ENCODE data around the gene TCEAL3.
A peak's percentile ranks its signal among the peaks of the same experiment; 100 is the strongest.
"Not testable (repeated sequence)": the region's sequence is repeated elsewhere in the genome, so short reads cannot be mapped to it uniquely, and the experiment has no call there.

Gene TCEAL3

DNA sequence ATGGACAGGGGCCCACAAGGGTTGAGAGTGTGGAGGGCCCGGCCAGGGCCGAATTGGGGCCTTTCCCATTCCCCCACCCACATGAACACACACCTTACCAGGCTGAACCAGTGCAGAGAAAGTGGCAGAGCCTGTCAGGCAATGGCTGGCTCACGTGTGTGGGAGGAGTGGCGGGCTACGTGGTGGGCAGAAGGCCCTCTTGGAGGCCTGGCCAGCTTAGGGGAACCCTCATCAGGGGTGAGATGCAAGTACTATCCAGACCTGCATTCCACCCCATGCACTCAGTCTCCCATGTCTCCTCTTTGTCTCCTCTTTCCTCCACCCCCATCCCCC is 21.5 kb upstream of the TCEAL3 start:
- H3K36me3 ChIP-seq (ENCODE audit: insufficient read depth, low read length) = 0 out of 2 replicates have a peak, but pooled peaks cover 3% of the 10 kb centered on the region
- H2AFZ ChIP-seq (ENCODE audit: low read length, unreplicated experiment) = peak overlapping the region; percentile 25
- peaks cover 18% of the 10 kb centered on the region for H3K79me2 ChIP-seq (ENCODE audit: control insufficient read depth, insufficient read depth, low read length, unreplicated experiment)
- H3K27ac ChIP-seq (ENCODE audit: low read depth, low read length) = no peak overlapping the region
- H3K4me1 ChIP-seq (ENCODE audit: control insufficient read depth, insufficient read depth, low read length, unreplicated experiment) = no peaks in the 10 kb centered on the region
- H3K4me3 ChIP-seq (ENCODE audit: low read depth, low read length) = peak overlapping the region; percentile 92
- H3K27me3 ChIP-seq (ENCODE audit: insufficient read depth, low read length) = no peaks in the 10 kb centered on the region

DNA sequence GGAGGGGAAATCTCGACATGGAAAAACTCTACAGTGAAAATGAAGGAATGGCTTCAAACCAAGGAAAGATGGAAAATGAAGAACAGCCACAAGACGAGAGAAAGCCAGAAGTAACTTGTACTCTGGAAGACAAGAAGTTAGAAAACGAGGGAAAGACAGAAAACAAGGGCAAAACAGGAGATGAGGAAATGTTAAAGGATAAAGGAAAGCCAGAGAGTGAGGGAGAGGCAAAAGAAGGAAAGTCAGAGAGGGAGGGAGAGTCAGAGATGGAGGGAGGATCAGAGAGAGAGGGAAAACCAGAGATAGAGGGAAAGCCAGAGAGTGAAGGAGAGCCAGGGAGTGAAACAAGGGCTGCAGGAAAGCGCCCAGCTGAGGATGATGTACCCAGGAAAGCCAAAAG is 21.1 kb upstream of the TCEAL3 start:
- H3K27ac ChIP-seq (ENCODE audit: low read depth, low read length) = no peak overlapping the region
- H3K27me3 ChIP-seq (ENCODE audit: insufficient read depth, low read length) = no peaks in the 10 kb centered on the region
- H3K4me3 ChIP-seq (ENCODE audit: low read depth, low read length) = peak overlapping the region; percentile 92
- peaks cover 18% of the 10 kb centered on the region for H3K79me2 ChIP-seq (ENCODE audit: control insufficient read depth, insufficient read depth, low read length, unreplicated experiment)
- H3K4me1 ChIP-seq (ENCODE audit: control insufficient read depth, insufficient read depth, low read length, unreplicated experiment) = no peaks in the 10 kb centered on the region
- H2AFZ ChIP-seq (ENCODE audit: low read length, unreplicated experiment) = no peak overlapping the region
- 0 out of 2 replicates have a peak, but pooled peaks cover 3% of the 10 kb centered on the region for H3K36me3 ChIP-seq (ENCODE audit: insufficient read depth, low read length)

DNA sequence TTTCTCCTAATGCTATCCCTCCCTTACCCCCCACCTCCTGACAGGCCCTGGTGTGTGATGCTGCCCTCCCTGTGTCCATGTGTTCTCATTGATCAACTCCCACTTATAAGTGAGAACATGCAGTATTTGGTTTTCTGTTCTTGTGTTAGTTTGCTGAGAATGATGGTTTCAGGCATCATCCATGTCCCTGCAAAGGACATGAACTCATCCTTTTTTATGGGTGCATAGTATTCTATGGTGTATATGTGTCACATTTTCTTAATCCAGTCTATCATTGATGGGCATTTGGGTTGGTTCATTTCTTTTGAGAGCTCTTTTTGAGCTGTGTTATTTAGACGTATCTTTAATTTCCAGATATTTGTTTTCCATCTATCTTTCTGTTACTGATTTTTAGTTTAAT is 15.5 kb upstream of the TCEAL3 start:
- not testable (repeated sequence) for H2AFZ ChIP-seq (ENCODE audit: low read length, unreplicated experiment); H3K27me3 ChIP-seq (ENCODE audit: insufficient read depth, low read length); H3K4me3 ChIP-seq (ENCODE audit: low read depth, low read length); H3K4me1 ChIP-seq (ENCODE audit: control insufficient read depth, insufficient read depth, low read length, unreplicated experiment); H3K27ac ChIP-seq (ENCODE audit: low read depth, low read length); H3K36me3 ChIP-seq (ENCODE audit: insufficient read depth, low read length); H3K79me2 ChIP-seq (ENCODE audit: control insufficient read depth, insufficient read depth, low read length, unreplicated experiment)

DNA sequence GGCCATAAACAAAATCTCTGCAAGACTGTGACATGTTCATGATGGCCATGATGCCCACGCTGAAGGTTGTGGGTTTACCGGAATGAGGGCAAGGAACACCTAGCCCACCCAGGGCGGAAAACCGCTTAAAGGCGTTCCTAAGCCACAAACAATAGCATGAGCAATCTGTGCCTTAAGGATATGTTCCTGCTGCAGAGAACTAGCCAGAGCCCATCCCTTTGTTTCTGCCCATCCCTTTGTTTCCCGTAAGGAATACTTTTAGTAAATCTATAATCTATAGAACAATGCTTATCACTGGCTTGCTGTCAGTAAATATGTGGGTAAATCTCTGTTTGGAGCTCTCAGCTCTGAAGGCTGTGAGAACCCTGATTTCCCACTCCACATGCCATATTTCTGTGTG is 12.6 kb upstream of the TCEAL3 start:
- H3K4me1 ChIP-seq (ENCODE audit: control insufficient read depth, insufficient read depth, low read length, unreplicated experiment); H2AFZ ChIP-seq (ENCODE audit: low read length, unreplicated experiment); H3K79me2 ChIP-seq (ENCODE audit: control insufficient read depth, insufficient read depth, low read length, unreplicated experiment); H3K4me3 ChIP-seq (ENCODE audit: low read depth, low read length); H3K27me3 ChIP-seq (ENCODE audit: insufficient read depth, low read length); H3K27ac ChIP-seq (ENCODE audit: low read depth, low read length); H3K36me3 ChIP-seq (ENCODE audit: insufficient read depth, low read length): not testable (repeated sequence)

DNA sequence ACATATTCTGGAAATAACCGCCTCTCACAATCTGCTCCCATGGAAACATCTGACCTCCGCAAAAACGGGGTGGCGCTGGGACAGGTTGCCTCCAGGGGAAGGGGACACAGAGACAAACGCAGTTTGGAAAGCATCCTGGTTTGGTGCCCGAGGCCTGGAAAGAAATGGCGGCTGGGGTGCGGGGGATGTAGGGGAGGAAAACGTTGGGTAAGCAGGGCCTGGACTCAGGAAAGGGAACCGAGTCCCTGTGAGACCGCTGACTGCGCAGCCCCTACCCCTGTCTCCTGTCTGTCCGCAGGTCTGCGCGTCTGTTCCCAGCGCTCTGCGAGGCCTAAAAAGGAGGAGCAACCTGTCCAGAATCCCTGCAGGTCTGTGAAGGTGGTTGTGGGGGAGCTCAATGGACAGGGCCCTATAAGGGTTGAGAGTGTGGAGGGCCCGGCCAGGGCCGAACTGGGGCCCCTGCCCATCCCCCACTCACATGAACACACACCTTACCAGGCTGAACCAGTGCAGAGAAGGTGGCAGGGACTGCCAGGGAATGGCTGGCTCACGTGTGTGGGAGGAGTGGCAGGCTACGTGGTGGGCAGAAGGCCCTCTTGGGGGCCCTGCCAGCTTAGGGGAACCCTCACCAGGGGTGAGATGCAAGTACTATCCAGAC is 672 bp downstream of the TCEAL3 start:
- Histone ChIP-seq H3K4me3 (ENCODE audit: low read depth, low read length) (peak overlapping the region; percentile 86), H2AFZ (ENCODE audit: low read length, unreplicated experiment) (no peak overlapping the region), H3K79me2 (ENCODE audit: control insufficient read depth, insufficient read depth, low read length, unreplicated experiment) (peaks cover 8% of the 10 kb centered on the region)

DNA sequence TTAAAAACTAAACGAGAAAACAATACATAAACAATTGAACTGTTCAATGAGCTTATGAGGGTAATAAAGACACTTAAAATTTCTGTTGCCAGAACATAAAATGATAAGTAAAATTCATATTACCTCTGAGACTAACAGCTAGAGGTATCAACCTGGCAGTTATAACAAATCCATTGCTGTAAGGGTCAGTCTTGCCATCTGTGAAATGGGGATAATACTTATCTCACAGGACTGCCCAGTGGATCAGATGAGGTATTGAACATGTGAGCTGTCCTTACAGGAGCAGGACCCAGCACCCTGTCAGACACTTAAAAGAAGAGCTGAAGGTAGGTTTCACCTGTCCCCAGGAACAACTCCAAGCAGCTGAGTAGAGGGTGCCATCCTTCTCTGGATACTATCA is 2.5 kb downstream of the TCEAL3 start:
- Histone ChIP-seq H3K27me3 (ENCODE audit: insufficient read depth, low read length) (no peaks in the 10 kb centered on the region), H2AFZ (ENCODE audit: low read length, unreplicated experiment) (no peak overlapping the region), H3K4me1 (ENCODE audit: control insufficient read depth, insufficient read depth, low read length, unreplicated experiment) (peaks cover 27% of the 10 kb centered on the region), H3K36me3 (ENCODE audit: insufficient read depth, low read length) (no peaks in the 10 kb centered on the region; the same call in 1 of the 2 replicates), H3K79me2 (ENCODE audit: control insufficient read depth, insufficient read depth, low read length, unreplicated experiment) (peaks cover 8% of the 10 kb centered on the region), H3K27ac (ENCODE audit: low read depth, low read length) (no peak overlapping the region), H3K4me3 (ENCODE audit: low read depth, low read length) (no peak overlapping the region)

More for the DNA sequence above, 672 bp downstream of the TCEAL3 start:
- peaks cover 18% of the 10 kb centered on the region for H3K4me1 ChIP-seq (ENCODE audit: control insufficient read depth, insufficient read depth, low read length, unreplicated experiment)
- no peaks in the 10 kb centered on the region; the same call in 1 of the 2 replicates for H3K36me3 ChIP-seq (ENCODE audit: insufficient read depth, low read length)
- no peaks in the 10 kb centered on the region for H3K27me3 ChIP-seq (ENCODE audit: insufficient read depth, low read length)
- H3K27ac ChIP-seq (ENCODE audit: low read depth, low read length) = peak overlapping the region; percentile 67; the same call in 1 of the 2 replicates

DNA sequence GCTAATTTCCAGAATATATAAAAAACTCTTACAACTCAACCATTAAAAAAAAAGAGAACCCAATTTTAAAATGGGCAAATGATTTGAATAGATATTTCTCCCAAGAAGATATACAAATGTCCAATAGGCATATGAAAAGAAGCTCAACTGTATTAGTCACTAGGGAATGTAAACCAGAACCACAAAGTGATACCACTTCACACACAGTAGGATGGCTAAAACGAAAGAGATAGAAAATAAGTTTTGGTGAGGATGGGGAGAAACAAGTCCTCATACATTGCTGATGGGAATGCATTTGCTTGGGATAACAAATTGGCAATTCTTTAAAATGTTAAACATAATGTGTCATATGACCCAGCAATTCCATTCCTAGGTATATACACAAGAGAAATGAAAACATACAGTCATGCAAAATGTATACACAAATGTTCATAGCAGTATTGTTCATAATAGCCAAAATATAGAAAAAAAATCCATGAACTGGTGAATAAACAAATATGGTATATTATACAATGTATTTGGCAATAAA is 5.7 kb downstream of the TCEAL3 start:
- Histone ChIP-seq H3K36me3 (ENCODE audit: insufficient read depth, low read length) (no peaks in the 10 kb centered on the region; the same call in 1 of the 2 replicates), H3K79me2 (ENCODE audit: control insufficient read depth, insufficient read depth, low read length, unreplicated experiment) (peaks cover 3% of the 10 kb centered on the region), H2AFZ (ENCODE audit: low read length, unreplicated experiment) (no peak overlapping the region), H3K4me3 (ENCODE audit: low read depth, low read length) (no peak overlapping the region), H3K27ac (ENCODE audit: low read depth, low read length) (peak overlapping the region; percentile 23; the same call in 1 of the 2 replicates), H3K27me3 (ENCODE audit: insufficient read depth, low read length) (no peaks in the 10 kb centered on the region), H3K4me1 (ENCODE audit: control insufficient read depth, insufficient read depth, low read length, unreplicated experiment) (peaks cover 32% of the 10 kb centered on the region)

DNA sequence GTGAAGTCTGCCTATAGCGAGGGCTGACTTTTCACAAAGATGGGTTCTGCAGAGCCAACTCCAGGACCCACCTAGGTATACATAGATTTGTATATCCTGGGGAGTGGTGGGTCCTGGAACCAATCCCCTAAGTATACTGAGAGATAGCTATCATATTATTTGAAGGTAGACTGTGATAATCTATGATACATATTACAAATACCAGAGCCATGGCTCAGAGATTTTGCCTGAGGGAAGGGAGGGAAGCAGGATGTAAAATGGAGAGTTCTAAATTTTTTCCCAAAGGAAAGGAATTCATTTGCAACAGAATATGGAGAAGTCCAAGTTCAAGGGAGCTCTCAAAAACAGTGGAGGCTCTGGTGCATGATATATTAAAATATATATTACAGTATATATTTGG is 7.2 kb downstream of the TCEAL3 start:
- no peak overlapping the region for H2AFZ ChIP-seq (ENCODE audit: low read length, unreplicated experiment)
- peaks cover 9% of the 10 kb centered on the region for H3K36me3 ChIP-seq (ENCODE audit: insufficient read depth, low read length)
- H3K27ac ChIP-seq (ENCODE audit: low read depth, low read length) = peak overlapping the region; percentile 52
- H3K79me2 ChIP-seq (ENCODE audit: control insufficient read depth, insufficient read depth, low read length, unreplicated experiment) = no peaks in the 10 kb centered on the region
- no peak overlapping the region for H3K4me3 ChIP-seq (ENCODE audit: low read depth, low read length)
- peaks cover 32% of the 10 kb centered on the region for H3K4me1 ChIP-seq (ENCODE audit: control insufficient read depth, insufficient read depth, low read length, unreplicated experiment)
- H3K27me3 ChIP-seq (ENCODE audit: insufficient read depth, low read length) = no peaks in the 10 kb centered on the region

DNA sequence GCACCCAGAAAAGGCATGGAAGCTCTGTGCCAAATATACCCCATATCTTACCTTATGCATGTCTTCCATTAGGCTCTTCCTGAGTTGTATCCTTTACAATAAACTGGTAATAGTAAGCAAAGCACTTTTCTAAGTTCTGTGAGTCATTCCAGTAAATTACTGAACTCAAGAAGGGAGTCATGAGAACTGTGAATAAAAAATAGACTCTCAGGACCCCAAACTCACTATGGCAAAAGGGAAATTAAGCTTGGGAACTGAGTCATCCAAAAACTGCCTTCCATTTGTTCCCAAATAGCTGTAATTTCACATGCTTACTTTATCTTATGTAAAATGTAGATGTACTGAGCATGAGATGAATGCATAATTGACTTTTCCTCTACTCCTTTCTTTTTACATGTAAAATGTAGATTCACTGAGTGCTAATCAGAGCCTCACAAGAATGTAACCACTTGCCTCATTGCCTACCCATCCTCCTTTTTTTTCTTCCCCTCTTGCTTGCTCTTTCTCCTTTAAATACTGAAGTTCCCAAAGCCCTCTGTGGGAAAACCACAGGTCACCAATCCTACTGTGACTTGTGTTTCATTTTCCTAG is 8.1 kb downstream of the TCEAL3 start:
- peak overlapping the region; percentile 52 for H3K27ac ChIP-seq (ENCODE audit: low read depth, low read length)

DNA sequence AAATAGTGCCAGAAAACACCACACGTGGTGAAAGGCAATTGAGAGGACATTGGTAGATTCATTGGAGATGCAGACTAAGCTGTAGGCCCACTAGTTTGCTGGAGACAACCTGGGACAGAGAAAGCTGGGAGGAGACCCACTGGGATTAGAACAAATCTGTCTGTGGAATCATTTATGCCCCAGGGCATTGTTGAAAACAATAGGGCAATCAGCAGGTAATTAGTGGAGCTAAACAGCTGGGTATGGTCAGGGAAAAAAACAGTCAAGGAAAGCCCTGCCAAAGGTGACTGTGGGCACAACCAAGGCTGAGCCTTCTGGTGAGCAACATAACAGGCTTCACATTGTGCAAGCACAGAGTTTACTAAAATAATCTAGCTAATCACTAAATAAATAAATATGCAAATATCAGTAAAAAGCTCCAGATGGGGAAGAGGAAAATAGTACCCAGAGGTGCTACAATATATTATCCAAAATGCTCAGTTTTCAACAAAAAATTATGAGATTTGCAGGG is 9.0 kb downstream of the TCEAL3 start:
- H3K27ac ChIP-seq (ENCODE audit: low read depth, low read length) = peak overlapping the region; percentile 52; the same call in 1 of the 2 replicates
- H2AFZ ChIP-seq (ENCODE audit: low read length, unreplicated experiment) = no peak overlapping the region
- H3K36me3 ChIP-seq (ENCODE audit: insufficient read depth, low read length) = peaks cover 13% of the 10 kb centered on the region; the same call in 1 of the 2 replicates
- no peak overlapping the region for H3K4me3 ChIP-seq (ENCODE audit: low read depth, low read length)
- no peaks in the 10 kb centered on the region for H3K27me3 ChIP-seq (ENCODE audit: insufficient read depth, low read length)
- H3K4me1 ChIP-seq (ENCODE audit: control insufficient read depth, insufficient read depth, low read length, unreplicated experiment) = peaks cover 32% of the 10 kb centered on the region
- H3K79me2 ChIP-seq (ENCODE audit: control insufficient read depth, insufficient read depth, low read length, unreplicated experiment) = no peaks in the 10 kb centered on the region

More for the DNA sequence above, 8.1 kb downstream of the TCEAL3 start:
- no peaks in the 10 kb centered on the region for H3K79me2 ChIP-seq (ENCODE audit: control insufficient read depth, insufficient read depth, low read length, unreplicated experiment)
- peaks cover 32% of the 10 kb centered on the region for H3K4me1 ChIP-seq (ENCODE audit: control insufficient read depth, insufficient read depth, low read length, unreplicated experiment)
- no peak overlapping the region for H2AFZ ChIP-seq (ENCODE audit: low read length, unreplicated experiment)
- H3K4me3 ChIP-seq (ENCODE audit: low read depth, low read length) = no peak overlapping the region
- H3K36me3 ChIP-seq (ENCODE audit: insufficient read depth, low read length) = peaks cover 10% of the 10 kb centered on the region
- no peaks in the 10 kb centered on the region for H3K27me3 ChIP-seq (ENCODE audit: insufficient read depth, low read length)

DNA sequence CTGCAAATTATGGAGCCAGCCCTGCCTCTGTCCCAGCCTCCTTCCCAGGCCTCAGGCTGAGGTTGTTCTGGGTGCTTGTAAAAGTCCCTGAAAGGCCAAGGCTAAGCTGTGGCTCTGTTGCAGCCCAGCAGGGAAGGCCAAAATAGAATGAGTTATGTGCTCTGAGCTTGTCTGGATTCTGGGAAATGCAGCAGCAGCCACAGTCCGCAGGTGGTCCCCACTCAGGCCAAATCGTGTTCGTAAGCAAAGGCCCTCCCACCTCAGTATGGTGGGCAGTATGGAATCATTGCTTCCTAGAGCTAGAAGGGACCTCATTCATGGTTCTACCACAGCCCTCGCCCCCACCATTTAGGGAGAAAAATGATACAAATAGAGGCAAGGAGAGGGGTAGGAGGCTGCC is 16.3 kb downstream of the TCEAL3 start:
- Histone ChIP-seq H3K27me3 (ENCODE audit: insufficient read depth, low read length) (no peaks in the 10 kb centered on the region), H3K27ac (ENCODE audit: low read depth, low read length) (no peak overlapping the region)

More for the DNA sequence above, 16.3 kb downstream of the TCEAL3 start:
- peaks cover 8% of the 10 kb centered on the region; the same call in 1 of the 2 replicates for H3K36me3 ChIP-seq (ENCODE audit: insufficient read depth, low read length)
- peaks cover 32% of the 10 kb centered on the region for H3K79me2 ChIP-seq (ENCODE audit: control insufficient read depth, insufficient read depth, low read length, unreplicated experiment)
- no peak overlapping the region for H2AFZ ChIP-seq (ENCODE audit: low read length, unreplicated experiment)
- peaks cover 19% of the 10 kb centered on the region for H3K4me1 ChIP-seq (ENCODE audit: control insufficient read depth, insufficient read depth, low read length, unreplicated experiment)
- H3K4me3 ChIP-seq (ENCODE audit: low read depth, low read length) = no peak overlapping the region
